Activated T-cell treated with anti-CD3 and anti-CD28 coated beads, Interleukin-2, amount 50 U/mL, for 4 hours (primary cell): ENCODE data around the gene NME7. TPM values are rescaled to one million over a fixed set of nuclear protein-coding genes. Genes with fewer than 3 reads are reported as not detected.

ENCODE experiments used
- ATAC-seq, 2 donors: fragments of 200-7000 bp; cut with Tn5 transposase; one replicate each; pipeline ENCODE4 v1.10.0; 2021
- DNase-seq: peaks from one replicate; pipeline ENCODE4 v3.0.0-alpha.2; 2020
- H3K27me3 Mint-ChIP-seq: one replicate; pipeline ENCODE4 v1.8.0; 2021; ENCODE audit warnings: low read depth, mixed read lengths
- H3K36me3 Mint-ChIP-seq: one replicate; pipeline ENCODE4 v1.8.0; 2022; ENCODE audit warnings: mixed read lengths; ENCODE audit not compliant: insufficient read depth
- H3K4me1 Mint-ChIP-seq: one replicate; pipeline ENCODE4 v1.8.0; 2021; ENCODE audit warnings: low read depth, mixed read lengths
- H3K4me3 Mint-ChIP-seq: one replicate; pipeline ENCODE4 v1.8.0; 2021; ENCODE audit warnings: mild to moderate bottlenecking, moderate library complexity, mixed read lengths
- H3K9me3 Mint-ChIP-seq: one replicate; pipeline ENCODE4 v1.8.0; 2021; ENCODE audit warnings: mixed read lengths
- total RNA-seq, 3 donors: library from RNA; stranded (reverse); gene quantifications; one replicate each; pipeline ENCODE4 v1.2.1, GENCODE V29; 2021

Gene NME7
- total RNA-seq, 3 donors from 2014 or later: 9.0 to 18.5 (median 11.7) TPM

GRCh38 chr1:169156580-169156979 is 211.0 kb downstream of the NME7 start:
- no peaks in the 10 kb centered on the region for H3K4me1 Mint-ChIP-seq
- H3K9me3 Mint-ChIP-seq: no peaks in the 10 kb centered on the region
- H3K4me3 Mint-ChIP-seq: no peak overlapping the region
- DNase-seq: no peak
- H3K36me3 Mint-ChIP-seq: peaks cover 4% of the 10 kb centered on the region
- no peaks in the 10 kb centered on the region for H3K27me3 Mint-ChIP-seq
- no peak for ATAC-seq

- H3K4me1 Mint-ChIP-seq: no peaks in the 10 kb centered on the region
Observed at GRCh38 chr1:169155675-169156074, 211.9 kb downstream of the NME7 start.

GRCh38 chr1:169151338-169151837 is 216.2 kb downstream of the NME7 start:
- DNase-seq (no peak), ATAC-seq (no peak)
- Mint-ChIP-seq H3K36me3 (peaks cover 9% of the 10 kb centered on the region), H3K27me3 (no peaks in the 10 kb centered on the region), H3K4me3 (no peak overlapping the region), H3K9me3 (no peaks in the 10 kb centered on the region), H3K4me1 (no peaks in the 10 kb centered on the region)

More at GRCh38 chr1:169155675-169156074, 211.9 kb downstream of the NME7 start:
- DNase-seq (no peak), ATAC-seq (no peak)
- Mint-ChIP-seq H3K4me3 (no peak overlapping the region), H3K27me3 (no peaks in the 10 kb centered on the region), H3K9me3 (no peaks in the 10 kb centered on the region), H3K36me3 (peaks cover 8% of the 10 kb centered on the region)

GRCh38 chr1:169150641-169151337 is 216.8 kb downstream of the NME7 start:
- no peaks in the 10 kb centered on the region for H3K9me3 Mint-ChIP-seq
- H3K4me3 Mint-ChIP-seq: no peak overlapping the region
- H3K4me1 Mint-ChIP-seq: no peaks in the 10 kb centered on the region
- no peaks in the 10 kb centered on the region for H3K27me3 Mint-ChIP-seq
- peaks cover 9% of the 10 kb centered on the region for H3K36me3 Mint-ChIP-seq
- no peak for DNase-seq
- no peak for ATAC-seq

GRCh38 chr1:169149555-169150286 is 217.9 kb downstream of the NME7 start:
- ATAC-seq: no peak
- H3K4me1 Mint-ChIP-seq: no peaks in the 10 kb centered on the region
- no peak for DNase-seq
- no peak overlapping the region for H3K4me3 Mint-ChIP-seq
- H3K9me3 Mint-ChIP-seq: no peaks in the 10 kb centered on the region
- peaks cover 7% of the 10 kb centered on the region for H3K36me3 Mint-ChIP-seq
- H3K27me3 Mint-ChIP-seq: no peaks in the 10 kb centered on the region

GRCh38 chr1:169148472-169149252 is 218.9 kb downstream of the NME7 start:
- no peak for DNase-seq
- Mint-ChIP-seq H3K4me1 (no peaks in the 10 kb centered on the region), H3K4me3 (no peak overlapping the region), H3K9me3 (no peaks in the 10 kb centered on the region), H3K36me3 (peaks cover 7% of the 10 kb centered on the region), H3K27me3 (no peaks in the 10 kb centered on the region)
- no peak for ATAC-seq

GRCh38 chr1:169146576-169147214 is 220.9 kb downstream of the NME7 start:
- H3K36me3 Mint-ChIP-seq: peaks cover 6% of the 10 kb centered on the region
- DNase-seq (no peak), ATAC-seq (no peak)
- H3K4me3 Mint-ChIP-seq: no peak overlapping the region
- H3K9me3 Mint-ChIP-seq: no peaks in the 10 kb centered on the region
- H3K27me3 Mint-ChIP-seq: no peaks in the 10 kb centered on the region
- no peaks in the 10 kb centered on the region for H3K4me1 Mint-ChIP-seq

GRCh38 chr1:169144941-169145626 is 222.5 kb downstream of the NME7 start:
- DNase-seq (no peak), ATAC-seq (no peak)
- H3K4me1 Mint-ChIP-seq: no peaks in the 10 kb centered on the region
- H3K27me3 Mint-ChIP-seq: no peaks in the 10 kb centered on the region
- no peaks in the 10 kb centered on the region for H3K9me3 Mint-ChIP-seq
- peaks cover 3% of the 10 kb centered on the region for H3K36me3 Mint-ChIP-seq
- H3K4me3 Mint-ChIP-seq: no peak overlapping the region

- H3K4me1 Mint-ChIP-seq: peaks cover 6% of the 10 kb centered on the region
- peaks cover 3% of the 10 kb centered on the region for H3K36me3 Mint-ChIP-seq
- no peaks in the 10 kb centered on the region for H3K27me3 Mint-ChIP-seq
- H3K4me3 Mint-ChIP-seq: no peak overlapping the region
- no peaks in the 10 kb centered on the region for H3K9me3 Mint-ChIP-seq
- ATAC-seq (no peak), DNase-seq (no peak)
Observed at GRCh38 chr1:169143984-169144383, 223.6 kb downstream of the NME7 start.

GRCh38 chr1:169143346-169143745 is 224.3 kb downstream of the NME7 start:
- H3K4me1 Mint-ChIP-seq: peaks cover 10% of the 10 kb centered on the region
- H3K36me3 Mint-ChIP-seq: peaks cover 3% of the 10 kb centered on the region
- H3K27me3 Mint-ChIP-seq: no peaks in the 10 kb centered on the region
- ATAC-seq: no peak
- H3K9me3 Mint-ChIP-seq: no peaks in the 10 kb centered on the region
- no peak overlapping the region for H3K4me3 Mint-ChIP-seq
- DNase-seq: no peak

- peaks cover 10% of the 10 kb centered on the region for H3K4me1 Mint-ChIP-seq
- no peaks in the 10 kb centered on the region for H3K27me3 Mint-ChIP-seq
- DNase-seq: no peak
- H3K9me3 Mint-ChIP-seq: no peaks in the 10 kb centered on the region
- H3K4me3 Mint-ChIP-seq: no peak overlapping the region
- peaks cover 3% of the 10 kb centered on the region for H3K36me3 Mint-ChIP-seq
- no peak for ATAC-seq
Observed at GRCh38 chr1:169142129-169142528, 225.5 kb downstream of the NME7 start.

- Mint-ChIP-seq H3K4me3 (no peak overlapping the region), H3K36me3 (peaks cover 3% of the 10 kb centered on the region), H3K27me3 (no peaks in the 10 kb centered on the region), H3K9me3 (no peaks in the 10 kb centered on the region), H3K4me1 (peaks cover 10% of the 10 kb centered on the region)
- DNase-seq: no peak
- ATAC-seq: no peak
Observed at GRCh38 chr1:169141356-169141755, 226.2 kb downstream of the NME7 start.

GRCh38 chr1:169138866-169139670 is 228.5 kb downstream of the NME7 start:
- Mint-ChIP-seq H3K9me3 (no peaks in the 10 kb centered on the region), H3K4me3 (no peak overlapping the region), H3K27me3 (no peaks in the 10 kb centered on the region), H3K4me1 (peaks cover 10% of the 10 kb centered on the region), H3K36me3 (peaks cover 5% of the 10 kb centered on the region)
- DNase-seq: no peak
- peak; percentile 94 to 97 for ATAC-seq
